ENCODE data around the gene PDE3A.
A peak's percentile ranks its signal among the peaks of the same experiment; 100 is the strongest.

The PDE3A gene

GRCh38 chr12:20390846-20391245, 22.5 kb downstream of the PDE3A start:
- H3K36me3 ChIP-seq (ENCODE audit: control insufficient read depth in 1 of 2, insufficient read depth in 2 of 2, low read depth in 1 of 2, low read length in 2 of 2): no peaks in the 10 kb centered on the region

GRCh38 chr12:20392339-20392738, 24.0 kb downstream of the PDE3A start:
- Histone ChIP-seq H2BK15ac (ENCODE audit: low read depth, poor library complexity, severe bottlenecking) (no peak overlapping the region), H4K8ac (ENCODE audit: low read length) (no peak overlapping the region), H3K4me3 (ENCODE audit: insufficient read depth in 1 of 2, low read depth in 1 of 2, low read length in 2 of 2) (no peak overlapping the region), H3K27me3 (ENCODE audit: control insufficient read depth in 1 of 2, insufficient read depth in 1 of 2, low read length in 2 of 2) (no peaks in the 10 kb centered on the region), H2AK5ac (ENCODE audit: low read length, severe bottlenecking) (no peak overlapping the region), H2BK12ac (ENCODE audit: low read length in 2 of 2) (no peak overlapping the region), H2BK5ac (ENCODE audit: low read depth, low read length, poor library complexity, severe bottlenecking) (no peak overlapping the region), H3K23ac (ENCODE audit: low read length in 2 of 2) (no peak overlapping the region), H3K4me1 (ENCODE audit: control insufficient read depth, insufficient read depth, low read depth, low read length) (no peaks in the 10 kb centered on the region), H3K9me3 (ENCODE audit: control insufficient read depth, low read length) (no peaks in the 10 kb centered on the region), H3K79me1 (replicated peaks; ENCODE audit: low read length, poor library complexity, severe bottlenecking) (peaks cover 2% of the 10 kb centered on the region), H4K91ac (ENCODE audit: low read length) (no peak overlapping the region), H3K27ac (ENCODE audit: low read length, poor library complexity, severe bottlenecking) (no peak overlapping the region), H3K36me3 (ENCODE audit: control insufficient read depth in 1 of 2, insufficient read depth in 2 of 2, low read depth in 1 of 2, low read length in 2 of 2) (no peaks in the 10 kb centered on the region), H3K4me2 (ENCODE audit: low read length, poor library complexity, severe bottlenecking) (no peak overlapping the region), H2BK120ac (ENCODE audit: low read depth, low read length) (no peak overlapping the region), H3K4ac (ENCODE audit: low read depth in 1 of 2, low read length in 2 of 2) (no peak overlapping the region), H3K14ac (ENCODE audit: low read length in 2 of 2) (no peak overlapping the region), H3K18ac (ENCODE audit: low read depth in 1 of 2, low read length in 2 of 2) (no peak overlapping the region), H2AFZ (ENCODE audit: low read depth, low read length) (no peak overlapping the region), H3K9ac (ENCODE audit: low read length) (no peak overlapping the region)
- no peak for DNase-seq

More at GRCh38 chr12:20390846-20391245, 22.5 kb downstream of the PDE3A start:
- Histone ChIP-seq H3K79me1 (replicated peaks; ENCODE audit: low read length, poor library complexity, severe bottlenecking) (peaks cover 2% of the 10 kb centered on the region), H2AK5ac (ENCODE audit: low read length, severe bottlenecking) (no peak overlapping the region), H4K8ac (ENCODE audit: low read length) (no peak overlapping the region), H3K4ac (ENCODE audit: low read depth in 1 of 2, low read length in 2 of 2) (no peak overlapping the region), H2BK15ac (ENCODE audit: low read depth, poor library complexity, severe bottlenecking) (no peak overlapping the region), H3K4me1 (ENCODE audit: control insufficient read depth, insufficient read depth, low read depth, low read length) (no peaks in the 10 kb centered on the region), H3K23ac (ENCODE audit: low read length in 2 of 2) (no peak overlapping the region), H3K14ac (ENCODE audit: low read length in 2 of 2) (no peak overlapping the region), H3K4me3 (ENCODE audit: insufficient read depth in 1 of 2, low read depth in 1 of 2, low read length in 2 of 2) (no peak overlapping the region), H3K27me3 (ENCODE audit: control insufficient read depth in 1 of 2, insufficient read depth in 1 of 2, low read length in 2 of 2) (no peaks in the 10 kb centered on the region), H2BK12ac (ENCODE audit: low read length in 2 of 2) (no peak overlapping the region), H3K9me3 (ENCODE audit: control insufficient read depth, low read length) (no peaks in the 10 kb centered on the region), H3K27ac (ENCODE audit: low read length, poor library complexity, severe bottlenecking) (no peak overlapping the region), H3K18ac (ENCODE audit: low read depth in 1 of 2, low read length in 2 of 2) (no peak overlapping the region), H2AFZ (ENCODE audit: low read depth, low read length) (no peak overlapping the region), H3K9ac (ENCODE audit: low read length) (no peak overlapping the region), H2BK120ac (ENCODE audit: low read depth, low read length) (peak overlapping the region; percentile 34), H3K4me2 (ENCODE audit: low read length, poor library complexity, severe bottlenecking) (no peak overlapping the region), H4K91ac (ENCODE audit: low read length) (no peak overlapping the region), H2BK5ac (ENCODE audit: low read depth, low read length, poor library complexity, severe bottlenecking) (no peak overlapping the region)
- no peak for DNase-seq
- 81% methylated on average over 4 of the region's 4 CpGs for WGBS

DNA sequence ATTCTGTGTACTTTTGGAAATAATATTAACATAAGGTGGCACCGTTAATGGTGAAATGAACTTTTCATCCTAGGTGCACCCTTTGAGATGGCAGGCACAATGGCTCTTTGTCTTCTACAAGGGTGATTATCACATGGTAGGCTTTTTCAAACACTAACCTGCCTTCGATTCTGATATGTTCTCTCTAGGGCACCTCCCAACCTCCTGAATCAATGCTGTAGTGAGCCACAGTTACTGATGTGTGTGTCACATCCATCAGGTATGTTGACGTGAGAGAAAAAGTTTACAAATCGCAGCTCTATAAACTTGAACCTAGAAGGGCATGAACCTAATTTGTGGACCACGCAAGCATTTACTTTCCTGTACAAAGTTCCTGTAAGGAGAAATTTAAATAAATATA, 25.4 kb downstream of the PDE3A start:
- Histone ChIP-seq H2AFZ (ENCODE audit: low read depth, low read length) (no peak overlapping the region), H2BK5ac (ENCODE audit: low read depth, low read length, poor library complexity, severe bottlenecking) (no peak overlapping the region), H3K36me3 (ENCODE audit: control insufficient read depth in 1 of 2, insufficient read depth in 2 of 2, low read depth in 1 of 2, low read length in 2 of 2) (no peaks in the 10 kb centered on the region), H3K79me1 (replicated peaks; ENCODE audit: low read length, poor library complexity, severe bottlenecking) (peaks cover 2% of the 10 kb centered on the region), H3K9me3 (ENCODE audit: control insufficient read depth, low read length) (no peaks in the 10 kb centered on the region), H3K4me2 (ENCODE audit: low read length, poor library complexity, severe bottlenecking) (no peak overlapping the region), H3K4me3 (ENCODE audit: insufficient read depth in 1 of 2, low read depth in 1 of 2, low read length in 2 of 2) (no peak overlapping the region), H2BK12ac (ENCODE audit: low read length in 2 of 2) (no peak overlapping the region), H2AK5ac (ENCODE audit: low read length, severe bottlenecking) (no peak overlapping the region), H3K9ac (ENCODE audit: low read length) (no peak overlapping the region), H3K27ac (ENCODE audit: low read length, poor library complexity, severe bottlenecking) (no peak overlapping the region), H3K27me3 (ENCODE audit: control insufficient read depth in 1 of 2, insufficient read depth in 1 of 2, low read length in 2 of 2) (no peaks in the 10 kb centered on the region), H3K4me1 (ENCODE audit: control insufficient read depth, insufficient read depth, low read depth, low read length) (no peaks in the 10 kb centered on the region), H3K18ac (ENCODE audit: low read depth in 1 of 2, low read length in 2 of 2) (no peak overlapping the region), H2BK15ac (ENCODE audit: low read depth, poor library complexity, severe bottlenecking) (no peak overlapping the region), H4K91ac (ENCODE audit: low read length) (no peak overlapping the region), H2BK120ac (ENCODE audit: low read depth, low read length) (no peak overlapping the region), H4K8ac (ENCODE audit: low read length) (no peak overlapping the region), H3K23ac (ENCODE audit: low read length in 2 of 2) (no peak overlapping the region), H3K14ac (ENCODE audit: low read length in 2 of 2) (no peak overlapping the region), H3K4ac (ENCODE audit: low read depth in 1 of 2, low read length in 2 of 2) (no peak overlapping the region)
- WGBS: 81% methylated on average over 4 of the region's 5 CpGs
- no peak for DNase-seq

GRCh38 chr12:20395791-20396550, 27.6 kb downstream of the PDE3A start:
- Histone ChIP-seq H3K36me3 (ENCODE audit: control insufficient read depth in 1 of 2, insufficient read depth in 2 of 2, low read depth in 1 of 2, low read length in 2 of 2) (no peaks in the 10 kb centered on the region), H3K79me1 (replicated peaks; ENCODE audit: low read length, poor library complexity, severe bottlenecking) (no peaks in the 10 kb centered on the region), H2AK5ac (ENCODE audit: low read length, severe bottlenecking) (no peak overlapping the region), H3K4ac (ENCODE audit: low read depth in 1 of 2, low read length in 2 of 2) (no peak overlapping the region), H2AFZ (ENCODE audit: low read depth, low read length) (no peak overlapping the region), H4K8ac (ENCODE audit: low read length) (no peak overlapping the region), H2BK5ac (ENCODE audit: low read depth, low read length, poor library complexity, severe bottlenecking) (no peak overlapping the region), H4K91ac (ENCODE audit: low read length) (no peak overlapping the region), H3K18ac (ENCODE audit: low read depth in 1 of 2, low read length in 2 of 2) (no peak overlapping the region), H3K23ac (ENCODE audit: low read length in 2 of 2) (no peak overlapping the region), H3K27me3 (ENCODE audit: control insufficient read depth in 1 of 2, insufficient read depth in 1 of 2, low read length in 2 of 2) (no peaks in the 10 kb centered on the region), H3K14ac (ENCODE audit: low read length in 2 of 2) (no peak overlapping the region), H2BK120ac (ENCODE audit: low read depth, low read length) (no peak overlapping the region), H3K4me3 (ENCODE audit: insufficient read depth in 1 of 2, low read depth in 1 of 2, low read length in 2 of 2) (no peak overlapping the region), H3K4me1 (ENCODE audit: control insufficient read depth, insufficient read depth, low read depth, low read length) (no peaks in the 10 kb centered on the region), H2BK12ac (ENCODE audit: low read length in 2 of 2) (no peak overlapping the region), H3K4me2 (ENCODE audit: low read length, poor library complexity, severe bottlenecking) (no peak overlapping the region), H3K9ac (ENCODE audit: low read length) (no peak overlapping the region), H3K9me3 (ENCODE audit: control insufficient read depth, low read length) (no peaks in the 10 kb centered on the region), H2BK15ac (ENCODE audit: low read depth, poor library complexity, severe bottlenecking) (no peak overlapping the region), H3K27ac (ENCODE audit: low read length, poor library complexity, severe bottlenecking) (no peak overlapping the region)
- DNase-seq: no peak
- WGBS: 100% methylated on average over 1 of the region's 6 CpGs
